ENCODE measurements around the gene ENPEP. TPM values are rescaled to one million over a fixed set of nuclear protein-coding genes. Genes with fewer than 3 reads are reported as not detected.

ENPEP gene
- total and polyA plus RNA-seq, 2 donors from 2014 or later: 39.9 to 83.2 TPM

DNA sequence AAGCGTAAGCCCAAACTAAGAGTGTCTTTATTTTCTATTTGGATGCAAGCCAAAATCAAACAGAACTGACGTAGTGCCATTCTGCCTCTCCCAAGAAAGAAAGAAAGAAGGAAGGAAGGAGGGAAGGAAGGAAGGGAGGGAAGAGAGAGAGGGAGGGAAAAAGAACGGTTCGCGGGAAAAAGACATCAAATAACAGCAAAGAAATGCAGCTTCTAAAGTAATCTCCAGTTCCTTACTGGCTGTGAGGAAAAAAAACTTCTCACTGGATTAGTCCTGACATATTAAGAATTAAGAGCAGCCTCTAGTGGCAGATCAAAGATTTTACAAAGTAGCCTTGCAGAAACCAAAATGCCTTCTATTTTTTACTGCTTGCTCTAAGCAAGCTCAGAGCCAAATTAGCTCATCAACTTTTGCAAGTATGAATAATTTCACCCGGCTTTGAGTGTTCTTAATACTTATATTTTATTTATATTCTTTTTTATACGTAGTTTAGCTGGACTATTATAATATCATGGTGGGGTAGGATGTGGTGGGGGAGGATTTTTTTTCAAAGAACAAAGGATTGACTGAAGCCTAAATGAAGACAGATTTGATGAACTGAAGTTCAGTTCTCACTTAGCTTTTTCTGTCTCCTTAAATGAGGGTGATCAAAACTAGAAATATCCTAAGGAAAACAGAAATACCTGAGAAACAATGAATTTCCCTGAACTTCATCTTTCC lies 110.3 kb downstream of the ENPEP start:
- peak in 2 of 5 donors; percentile 59 to 70 for DNase-seq
- intact Hi-C loops (cut with DNase I): no loop called here
- peak overlapping the region in 1 of 3 donors; percentile 28 for H3K4me3 ChIP-seq (ENCODE audit: low read length in 3 of 3)
- TF ChIP-seq, protein P1, sequence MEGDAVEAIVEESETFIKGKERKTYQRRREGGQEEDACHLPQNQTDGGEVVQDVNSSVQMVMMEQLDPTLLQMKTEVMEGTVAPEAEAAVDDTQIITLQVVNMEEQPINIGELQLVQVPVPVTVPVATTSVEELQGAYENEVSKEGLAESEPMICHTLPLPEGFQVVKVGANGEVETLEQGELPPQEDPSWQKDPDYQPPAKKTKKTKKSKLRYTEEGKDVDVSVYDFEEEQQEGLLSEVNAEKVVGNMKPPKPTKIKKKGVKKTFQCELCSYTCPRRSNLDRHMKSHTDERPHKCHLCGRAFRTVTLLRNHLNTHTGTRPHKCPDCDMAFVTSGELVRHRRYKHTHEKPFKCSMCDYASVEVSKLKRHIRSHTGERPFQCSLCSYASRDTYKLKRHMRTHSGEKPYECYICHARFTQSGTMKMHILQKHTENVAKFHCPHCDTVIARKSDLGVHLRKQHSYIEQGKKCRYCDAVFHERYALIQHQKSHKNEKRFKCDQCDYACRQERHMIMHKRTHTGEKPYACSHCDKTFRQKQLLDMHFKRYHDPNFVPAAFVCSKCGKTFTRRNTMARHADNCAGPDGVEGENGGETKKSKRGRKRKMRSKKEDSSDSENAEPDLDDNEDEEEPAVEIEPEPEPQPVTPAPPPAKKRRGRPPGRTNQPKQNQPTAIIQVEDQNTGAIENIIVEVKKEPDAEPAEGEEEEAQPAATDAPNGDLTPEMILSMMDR (IDR thresholded peaks at IDR 0.05; ENCODE audit: borderline replicate concordance, extremely low read depth, insufficient read depth): peak; percentile 52
- no peaks in the 10 kb centered on the region for H3K4me1 ChIP-seq (ENCODE audit: control insufficient read depth in 2 of 3, insufficient read depth in 2 of 3, low read depth in 1 of 3, low read length in 3 of 3)
- peak; percentile 86 for FAIRE-seq
- H3K36me3 ChIP-seq (ENCODE audit: control insufficient read depth in 2 of 3, insufficient read depth in 3 of 3, low read length in 3 of 3): no peaks in the 10 kb centered on the region
- no peak overlapping the region for H3K9ac ChIP-seq (ENCODE audit: low read length in 3 of 3)
- no peaks in the 10 kb centered on the region for H3K27me3 ChIP-seq (ENCODE audit: control insufficient read depth, insufficient read depth, low read length)
- H3K9me3 ChIP-seq (ENCODE audit: control insufficient read depth in 2 of 3, insufficient read depth in 1 of 3, low read length in 3 of 3): no peaks in the 10 kb centered on the region
- no peak overlapping the region for H3K27ac ChIP-seq (ENCODE audit: low read depth in 2 of 2, low read length in 2 of 2)

GRCh38 chr4:110587666-110588285 lies 111.8 kb downstream of the ENPEP start:
- DNase-seq: no peak
- H3K4me1 ChIP-seq (ENCODE audit: control insufficient read depth in 2 of 3, insufficient read depth in 2 of 3, low read depth in 1 of 3, low read length in 3 of 3): no peaks in the 10 kb centered on the region

DNA sequence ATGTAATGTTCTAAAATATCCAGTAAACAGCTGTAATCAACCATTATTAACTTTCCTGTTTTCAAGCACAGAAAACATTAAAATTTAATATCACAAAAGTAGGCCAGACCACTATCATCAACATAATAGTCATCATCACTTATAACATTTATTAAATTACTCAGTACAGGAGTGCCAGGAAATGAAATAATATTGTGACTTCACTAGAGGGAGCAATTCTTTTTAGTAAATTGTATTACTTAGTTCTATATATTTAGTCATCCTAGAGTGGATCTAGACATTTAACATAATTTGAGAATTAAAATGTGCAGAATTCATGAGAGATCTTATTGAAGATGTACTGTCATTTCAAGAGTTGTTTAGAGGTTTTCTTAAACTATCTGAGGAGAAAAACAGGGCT lies 113.3 kb downstream of the ENPEP start:
- no peak overlapping the region for H3K4me3 ChIP-seq (ENCODE audit: low read length in 3 of 3)
- no peaks in the 10 kb centered on the region for H3K27me3 ChIP-seq (ENCODE audit: control insufficient read depth, insufficient read depth, low read length)
- intact Hi-C loops (cut with DNase I): no loop called here
- no peak overlapping the region for H3K27ac ChIP-seq (ENCODE audit: low read depth in 2 of 2, low read length in 2 of 2)
- peak; percentile 15 for FAIRE-seq
- H3K4me1 ChIP-seq (ENCODE audit: control insufficient read depth in 2 of 3, insufficient read depth in 2 of 3, low read depth in 1 of 3, low read length in 3 of 3): no peaks in the 10 kb centered on the region
- H3K9ac ChIP-seq (ENCODE audit: low read length in 3 of 3): no peak overlapping the region
- no peaks in the 10 kb centered on the region for H3K9me3 ChIP-seq (ENCODE audit: control insufficient read depth in 2 of 3, insufficient read depth in 1 of 3, low read length in 3 of 3)
- DNase-seq: no peak
- no peaks in the 10 kb centered on the region for H3K36me3 ChIP-seq (ENCODE audit: control insufficient read depth in 2 of 3, insufficient read depth in 3 of 3, low read length in 3 of 3)
- TF ChIP-seq, protein P1 (IDR thresholded peaks at IDR 0.05; ENCODE audit: borderline replicate concordance, extremely low read depth, insufficient read depth): no peak

More at GRCh38 chr4:110587666-110588285, 111.8 kb downstream of the ENPEP start:
- Histone ChIP-seq H3K4me3 (ENCODE audit: low read length in 3 of 3) (no peak overlapping the region), H3K36me3 (ENCODE audit: control insufficient read depth in 2 of 3, insufficient read depth in 3 of 3, low read length in 3 of 3) (no peaks in the 10 kb centered on the region), H3K27me3 (ENCODE audit: control insufficient read depth, insufficient read depth, low read length) (no peaks in the 10 kb centered on the region), H3K9ac (ENCODE audit: low read length in 3 of 3) (no peak overlapping the region), H3K9me3 (ENCODE audit: control insufficient read depth in 2 of 3, insufficient read depth in 1 of 3, low read length in 3 of 3) (no peaks in the 10 kb centered on the region), H3K27ac (ENCODE audit: low read depth in 2 of 2, low read length in 2 of 2) (no peak overlapping the region)
- intact Hi-C loops (cut with DNase I): no loop called here
- FAIRE-seq: no peak
- TF ChIP-seq, protein P1 (IDR thresholded peaks at IDR 0.05; ENCODE audit: borderline replicate concordance, extremely low read depth, insufficient read depth): no peak

Data from kidney (tissue), 14 donors.